Measurements from ENCODE around the gene EMID1.
A peak's percentile ranks its signal among the peaks of the same experiment; 100 is the strongest.

Gene EMID1

GRCh38 chr22:29275819-29276565 lies 70.3 kb downstream of the EMID1 start:
- CTCF ChIA-PET, result no interaction called here

GRCh38 chr22:29277927-29278326 lies 72.2 kb downstream of the EMID1 start:
- H3K36me3 Mint-ChIP-seq, result peaks cover 79% of the 10 kb centered on the region
- H3K4me3 Mint-ChIP-seq, result no peak overlapping the region
- peaks cover 30% of the 10 kb centered on the region for H3K4me1 Mint-ChIP-seq
- no peaks in the 10 kb centered on the region for H3K27me3 Mint-ChIP-seq
- H3K27ac Mint-ChIP-seq, result no peak overlapping the region
- no peaks in the 10 kb centered on the region for H3K9me3 Mint-ChIP-seq
- CTCF ChIA-PET, result no interaction called here
- no peak for DNase-seq

More at GRCh38 chr22:29275819-29276565, 70.3 kb downstream of the EMID1 start:
- Mint-ChIP-seq H3K9me3 (no peaks in the 10 kb centered on the region), H3K27me3 (no peaks in the 10 kb centered on the region), H3K4me1 (peaks cover 45% of the 10 kb centered on the region), H3K27ac (no peak overlapping the region), H3K4me3 (no peak overlapping the region), H3K36me3 (peaks cover 78% of the 10 kb centered on the region)
- DNase-seq, result no peak

GRCh38 chr22:29284196-29284595 lies 78.5 kb downstream of the EMID1 start:
- no peaks in the 10 kb centered on the region for H3K9me3 Mint-ChIP-seq
- CTCF ChIA-PET, result no interaction called here
- H3K36me3 Mint-ChIP-seq, result peaks cover 75% of the 10 kb centered on the region
- no peaks in the 10 kb centered on the region for H3K27me3 Mint-ChIP-seq
- H3K27ac Mint-ChIP-seq, result no peak overlapping the region
- no peak for DNase-seq
- peaks cover 7% of the 10 kb centered on the region for H3K4me1 Mint-ChIP-seq
- no peak overlapping the region for H3K4me3 Mint-ChIP-seq

GRCh38 chr22:29288837-29289236 lies 83.1 kb downstream of the EMID1 start:
- Mint-ChIP-seq H3K27ac (no peak overlapping the region), H3K4me1 (peaks cover 3% of the 10 kb centered on the region), H3K4me3 (no peak overlapping the region), H3K9me3 (no peaks in the 10 kb centered on the region), H3K27me3 (no peaks in the 10 kb centered on the region), H3K36me3 (peaks cover 81% of the 10 kb centered on the region)
- CTCF ChIA-PET, result interaction anchor here (1.7 kb wide), 1 partner anchor 24 kb away, joined by 7 read pairs; no protein-coding TSS in a partner anchor
- DNase-seq, result no peak

GRCh38 chr22:29290061-29290460 lies 84.4 kb downstream of the EMID1 start:
- Mint-ChIP-seq H3K4me3 (no peak overlapping the region), H3K27me3 (no peaks in the 10 kb centered on the region), H3K4me1 (no peaks in the 10 kb centered on the region), H3K9me3 (no peaks in the 10 kb centered on the region), H3K27ac (no peak overlapping the region), H3K36me3 (peaks cover 80% of the 10 kb centered on the region)
- DNase-seq, result no peak
- CTCF ChIA-PET, result no interaction called here

GRCh38 chr22:29291215-29291614 lies 85.5 kb downstream of the EMID1 start:
- CTCF ChIA-PET, result no interaction called here
- Mint-ChIP-seq H3K4me3 (no peak overlapping the region), H3K27me3 (no peaks in the 10 kb centered on the region), H3K27ac (no peak overlapping the region), H3K36me3 (peaks cover 82% of the 10 kb centered on the region), H3K4me1 (no peaks in the 10 kb centered on the region), H3K9me3 (no peaks in the 10 kb centered on the region)
- no peak for DNase-seq

GRCh38 chr22:29292379-29292778 lies 86.7 kb downstream of the EMID1 start:
- no peaks in the 10 kb centered on the region for H3K9me3 Mint-ChIP-seq
- H3K27me3 Mint-ChIP-seq, result no peaks in the 10 kb centered on the region
- no peak for DNase-seq
- CTCF ChIA-PET, result no interaction called here
- H3K27ac Mint-ChIP-seq, result no peak overlapping the region
- H3K4me3 Mint-ChIP-seq, result no peak overlapping the region
- H3K36me3 Mint-ChIP-seq, result peaks cover 80% of the 10 kb centered on the region
- H3K4me1 Mint-ChIP-seq, result no peaks in the 10 kb centered on the region

GRCh38 chr22:29298641-29299040 lies 92.9 kb downstream of the EMID1 start:
- H3K4me3 Mint-ChIP-seq, result no peak overlapping the region
- no peak overlapping the region for H3K27ac Mint-ChIP-seq
- CTCF ChIA-PET, result no interaction called here
- no peaks in the 10 kb centered on the region for H3K9me3 Mint-ChIP-seq
- no peaks in the 10 kb centered on the region for H3K27me3 Mint-ChIP-seq
- H3K4me1 Mint-ChIP-seq, result no peaks in the 10 kb centered on the region
- DNase-seq, result no peak
- H3K36me3 Mint-ChIP-seq, result peaks cover 62% of the 10 kb centered on the region

GRCh38 chr22:29299136-29299900 lies 93.6 kb downstream of the EMID1 start:
- peaks cover 55% of the 10 kb centered on the region for H3K36me3 Mint-ChIP-seq

GRCh38 chr22:29300467-29300806 lies 94.7 kb downstream of the EMID1 start:
- CTCF ChIA-PET, result interaction anchor here (1.2 kb wide), 1 partner anchor 13 kb away, joined by 5 read pairs; no protein-coding TSS in a partner anchor
- peaks cover 50% of the 10 kb centered on the region for H3K36me3 Mint-ChIP-seq
- DNase-seq, result no peak

More at GRCh38 chr22:29299136-29299900, 93.6 kb downstream of the EMID1 start:
- no peak overlapping the region for H3K4me3 Mint-ChIP-seq
- CTCF ChIA-PET, result no interaction called here
- no peaks in the 10 kb centered on the region for H3K4me1 Mint-ChIP-seq
- no peak for DNase-seq
- H3K9me3 Mint-ChIP-seq, result no peaks in the 10 kb centered on the region
- H3K27ac Mint-ChIP-seq, result peak overlapping the region; percentile 65
- H3K27me3 Mint-ChIP-seq, result peaks cover under 1% of the 10 kb centered on the region

GRCh38 chr22:29300807-29301601 lies 95.3 kb downstream of the EMID1 start:
- Mint-ChIP-seq H3K9me3 (no peaks in the 10 kb centered on the region), H3K4me1 (peaks cover 2% of the 10 kb centered on the region), H3K36me3 (peaks cover 44% of the 10 kb centered on the region), H3K4me3 (no peak overlapping the region), H3K27me3 (peaks cover 17% of the 10 kb centered on the region), H3K27ac (peak overlapping the region; percentile 38)
- DNase-seq, result no peak
- CTCF ChIA-PET, result interaction anchor here (1.2 kb wide), 1 partner anchor 12 kb away, joined by 5 read pairs; no protein-coding TSS in a partner anchor

More at GRCh38 chr22:29300467-29300806, 94.7 kb downstream of the EMID1 start:
- peaks cover 12% of the 10 kb centered on the region for H3K27me3 Mint-ChIP-seq
- H3K4me3 Mint-ChIP-seq, result no peak overlapping the region
- no peaks in the 10 kb centered on the region for H3K4me1 Mint-ChIP-seq
- H3K27ac Mint-ChIP-seq, result no peak overlapping the region
- no peaks in the 10 kb centered on the region for H3K9me3 Mint-ChIP-seq

- H3K4me3 Mint-ChIP-seq, result no peak overlapping the region
- no peaks in the 10 kb centered on the region for H3K9me3 Mint-ChIP-seq
- peaks cover 39% of the 10 kb centered on the region for H3K36me3 Mint-ChIP-seq
- peaks cover 25% of the 10 kb centered on the region for H3K27me3 Mint-ChIP-seq
- peaks cover 9% of the 10 kb centered on the region for H3K4me1 Mint-ChIP-seq
- DNase-seq, result no peak
- CTCF ChIA-PET, result interaction anchor here (1.2 kb wide), 1 partner anchor 11 kb away, joined by 5 read pairs; no protein-coding TSS in a partner anchor
- H3K27ac Mint-ChIP-seq, result peak overlapping the region; percentile 42
Measured at GRCh38 chr22:29301716-29302401, 96.2 kb downstream of the EMID1 start.

GRCh38 chr22:29302402-29302680 lies 96.6 kb downstream of the EMID1 start:
- no peak overlapping the region for H3K4me3 Mint-ChIP-seq
- H3K27me3 Mint-ChIP-seq, result peaks cover 27% of the 10 kb centered on the region
- CTCF ChIA-PET, result interaction anchor here (2.8 kb wide), 1 partner anchor 11 kb away, joined by 12 read pairs; no protein-coding TSS in a partner anchor
- no peak overlapping the region for H3K27ac Mint-ChIP-seq
- DNase-seq, result no peak
- peaks cover 34% of the 10 kb centered on the region for H3K36me3 Mint-ChIP-seq
- no peaks in the 10 kb centered on the region for H3K9me3 Mint-ChIP-seq
- H3K4me1 Mint-ChIP-seq, result peaks cover 10% of the 10 kb centered on the region
